Keratinocyte (primary cell): ENCODE measurements around the gene ARID5A. TPM values are rescaled to one million over a fixed set of nuclear protein-coding genes. Genes with fewer than 3 reads are reported as not detected.
A peak's percentile ranks its signal among the peaks of the same experiment; 100 is the strongest.

Experiments
- DNase-seq: peaks from one replicate; pipeline ENCODE4 v3.0.0-alpha.2; 2011; ENCODE audit warnings: low read depth, missing footprints, low spot score
- FAIRE-seq: peaks from 2 replicates; lab custom pipeline; 2011; peaks lifted over from hg19 to GRCh38; lab: Jason Lieb, UNC
- H2AFZ ChIP-seq: 2 replicates; pipeline ENCODE4 v1.6.0; 2012; ENCODE audit warnings: low read length, control low read depth, inconsistent platforms; ENCODE audit not compliant: control insufficient read depth
- H3K27ac ChIP-seq: 2 replicates; pipeline ENCODE4 v1.5.1; 2011; ENCODE audit warnings: low read length; ENCODE audit not compliant: control insufficient read depth, insufficient read depth
- H3K27me3 ChIP-seq: 3 replicates; pipeline ENCODE4 v1.6.0; 2011; ENCODE audit warnings: low read length; ENCODE audit not compliant: control insufficient read depth, insufficient read depth; ENCODE audit errors: extremely low read depth
- H3K36me3 ChIP-seq, 2 experiments: 2 replicates in 1 of 2; 3 replicates in 1 of 2; pipeline ENCODE4 v1.5.1; 2011; ENCODE audit warnings: low read length in 2 of 2, mild to moderate bottlenecking in 1 of 2; ENCODE audit not compliant: control insufficient read depth in 2 of 2, insufficient read depth in 2 of 2; ENCODE audit errors: extremely low read depth in 1 of 2
- H3K4me1 ChIP-seq: 3 replicates; pipeline ENCODE4 v1.5.1; 2011; ENCODE audit warnings: low read length; ENCODE audit not compliant: control insufficient read depth, insufficient read depth; ENCODE audit errors: extremely low read depth
- H3K4me2 ChIP-seq: 3 replicates; pipeline ENCODE4 v1.6.0; 2011; ENCODE audit warnings: low read depth, low read length; ENCODE audit not compliant: control insufficient read depth, insufficient read depth; ENCODE audit errors: extremely low read depth
- H3K4me3 ChIP-seq, 3 experiments: fragments of 200-600 bp in 1 of 3; sonication (generic) in 1 of 3; 2 replicates in 2 of 3; 3 replicates in 1 of 3; pipeline ENCODE4 v1.5.1; 2011 to 2016; ENCODE audit warnings: low read length in 3 of 3, mild to moderate bottlenecking in 3 of 3, control low read depth in 2 of 3, inconsistent platforms in 1 of 3, low read depth in 1 of 3, mixed read lengths in 1 of 3, mixed run types in 1 of 3, moderate library complexity in 1 of 3; ENCODE audit not compliant: control insufficient read depth in 2 of 3, insufficient read depth in 2 of 3; ENCODE audit errors: extremely low read depth in 1 of 3
- H3K79me2 ChIP-seq: 2 replicates; pipeline ENCODE4 v1.6.0; 2012; ENCODE audit warnings: low read length; ENCODE audit not compliant: control insufficient read depth, insufficient read depth
- H3K9ac ChIP-seq: 3 replicates; pipeline ENCODE4 v1.6.0; 2011; ENCODE audit warnings: low read length; ENCODE audit not compliant: control insufficient read depth, insufficient read depth; ENCODE audit errors: extremely low read depth
- H3K9me1 ChIP-seq: 3 replicates; pipeline ENCODE4 v1.6.0; 2011; ENCODE audit warnings: low read length; ENCODE audit not compliant: control insufficient read depth, insufficient read depth; ENCODE audit errors: extremely low read depth
- H3K9me3 ChIP-seq: 2 replicates; pipeline ENCODE4 v1.5.1; 2012; ENCODE audit warnings: low read depth, low read length; ENCODE audit not compliant: control insufficient read depth
- H4K20me1 ChIP-seq: 3 replicates; pipeline ENCODE4 v1.6.0; 2011; ENCODE audit warnings: low read length; ENCODE audit not compliant: control insufficient read depth, insufficient read depth; ENCODE audit errors: extremely low read depth
- CTCF ChIP-seq, 3 experiments: IDR thresholded peaks in 1 of 3; conservative IDR thresholded peaks in 1 of 3; optimal IDR thresholded peaks in 1 of 3; 2 replicates in 2 of 3; 3 replicates in 1 of 3; pipeline versions ENCODE3 to v1.5.1; 2011; ENCODE audit warnings: low read length in 3 of 3, mild to moderate bottlenecking in 3 of 3, moderate library complexity in 2 of 3, control low read depth in 1 of 3, inconsistent platforms in 1 of 3; ENCODE audit not compliant: insufficient read depth in 2 of 3; ENCODE audit errors: extremely low read depth in 1 of 3
- EZH2 ChIP-seq: IDR thresholded peaks from one replicate; pipeline ENCODE4 v1.6.1; 2012; ENCODE audit warnings: inconsistent platforms, mild to moderate bottlenecking, low read length, moderate library complexity
- dilution Hi-C: fragments of 300-500 bp; cut with MboI; formaldehyde crosslinking; loops from one replicate; pipeline ENCODE4 v1.7.0; 2020; ENCODE audit warnings: low sequenced_read_pairs; ENCODE audit not compliant: extremely low pct_ligation_motif_present
- polyA plus RNA-seq, 5 experiments: library from polyadenylated mRNA; depleted of rRNA in 3 of 5; stranded (reverse) in 3 of 5; stranded (forward) in 1 of 5; unstranded in 1 of 5; fragments of >200 nt; gene quantifications; 1 replicate in 1 of 5; 2 replicates in 3 of 5; 3 replicates in 1 of 5; pipeline versions ENCODE4 v1.2.1 to v1.2.3, GENCODE V29; 2011 to 2012; ENCODE audit warnings: missing spikeins in 2 of 5, low read depth in 1 of 5, low replicate concordance in 1 of 5

Gene ARID5A
- polyA plus RNA-seq, 1 donor (not counting 4 experiments of a cell fraction or from before 2014, with no cell fraction given): 1.6 TPM

- H3K9me3 ChIP-seq: peaks cover 2% of the 10 kb centered on the region
- peak; percentile 74 for FAIRE-seq
- DNase-seq: no peak
- dilution Hi-C loops: no loop called here
- H3K27ac ChIP-seq: no peak overlapping the region
- H3K9ac ChIP-seq: no peak overlapping the region
- H3K4me3 ChIP-seq: no peak overlapping the region
- no peaks in the 10 kb centered on the region for H3K9me1 ChIP-seq
- H3K4me1 ChIP-seq: peaks cover 12% of the 10 kb centered on the region
- H3K4me2 ChIP-seq: peak overlapping the region; percentile 54
- TF ChIP-seq EZH2 (no peak), CTCF (optimal IDR thresholded peaks at IDR 0.05 in 1 of 3, IDR thresholded peaks at IDR 0.05 in 1 of 3, conservative IDR thresholded peaks at IDR 0.05 in 1 of 3; ENCODE audit: extremely low read depth in 1 of 3, insufficient read depth in 2 of 3, low read length in 3 of 3) (peak in 2 of 3 experiments; percentile 89 to 99)
- peak overlapping the region; percentile 46 for H2AFZ ChIP-seq
- H3K36me3 ChIP-seq: no peaks in the 10 kb centered on the region
- H3K27me3 ChIP-seq: no peaks in the 10 kb centered on the region
- H3K79me2 ChIP-seq: no peaks in the 10 kb centered on the region
- H4K20me1 ChIP-seq: no peaks in the 10 kb centered on the region
Observed at GRCh38 chr2:96554293-96555145, 18.0 kb downstream of the ARID5A start.

DNA sequence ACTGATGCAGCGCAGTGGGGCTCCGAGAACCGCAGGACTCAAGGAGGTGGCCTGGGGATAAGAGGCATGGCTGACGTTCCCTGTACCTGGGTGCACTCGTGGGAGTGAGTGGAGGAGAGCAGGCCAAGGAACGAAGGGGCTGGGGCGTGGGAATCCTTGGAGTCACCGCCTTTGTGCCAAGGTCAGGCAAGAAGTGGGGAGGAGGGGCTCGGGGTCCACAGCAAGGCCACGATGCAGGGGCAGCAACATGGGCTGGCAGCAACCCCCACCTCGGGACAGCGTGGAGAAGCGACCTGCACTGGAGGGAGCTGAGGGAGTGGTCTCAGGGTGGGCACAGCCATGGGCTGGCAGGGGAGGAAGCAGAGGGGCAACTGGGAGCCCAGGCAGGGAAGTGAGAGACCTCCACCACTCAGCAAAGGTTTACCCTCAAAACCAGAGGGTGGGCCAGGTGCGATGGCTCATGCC, 18.6 kb downstream of the ARID5A start:
- Histone ChIP-seq H3K4me1 (peaks cover 12% of the 10 kb centered on the region), H3K9ac (no peak overlapping the region), H3K27ac (no peak overlapping the region), H2AFZ (no peak overlapping the region), H3K4me3 (no peak overlapping the region), H3K9me1 (no peaks in the 10 kb centered on the region), H3K79me2 (no peaks in the 10 kb centered on the region), H3K36me3 (no peaks in the 10 kb centered on the region), H4K20me1 (no peaks in the 10 kb centered on the region), H3K4me2 (no peak overlapping the region), H3K9me3 (peaks cover 2% of the 10 kb centered on the region), H3K27me3 (no peaks in the 10 kb centered on the region)
- dilution Hi-C loops: no loop called here
- DNase-seq: no peak
- no peak for FAIRE-seq
- TF ChIP-seq CTCF (optimal IDR thresholded peaks at IDR 0.05 in 1 of 3, IDR thresholded peaks at IDR 0.05 in 1 of 3, conservative IDR thresholded peaks at IDR 0.05 in 1 of 3; ENCODE audit: extremely low read depth in 1 of 3, insufficient read depth in 2 of 3, low read length in 3 of 3) (no peak), EZH2 (no peak)
